Skeletal muscle tissue (tissue), 4 donors: ENCODE results near the gene EHMT1. TPM values are rescaled to one million over a fixed set of nuclear protein-coding genes. Genes with fewer than 3 reads are reported as not detected.

Experiments used
- H3K27ac ChIP-seq: one replicate; pipeline ENCODE4 v1.7.0; 2013; ENCODE audit warnings: mild to moderate bottlenecking, low read depth, low read length, inconsistent platforms
- H3K27me3 ChIP-seq, 3 donors: one replicate each; pipeline ENCODE4 v1.7.0; 2013; ENCODE audit warnings: low read length in 3 of 3; ENCODE audit not compliant: control insufficient read depth in 3 of 3, insufficient read depth in 3 of 3
- H3K36me3 ChIP-seq, 3 donors: one replicate each; pipeline ENCODE4 v1.7.0; 2013; ENCODE audit warnings: low read length in 3 of 3; ENCODE audit not compliant: control insufficient read depth in 3 of 3, insufficient read depth in 3 of 3
- H3K4me1 ChIP-seq, 3 donors: one replicate each; pipeline ENCODE4 v1.7.0; 2013; ENCODE audit warnings: low read length in 3 of 3, mild to moderate bottlenecking in 3 of 3; ENCODE audit not compliant: control insufficient read depth in 3 of 3, insufficient read depth in 3 of 3
- H3K4me3 ChIP-seq, 3 donors: one replicate each; pipeline ENCODE4 v1.7.0; 2013; ENCODE audit warnings: low read length in 3 of 3
- H3K9ac ChIP-seq, 3 donors: one replicate each; pipeline ENCODE4 v1.7.0; 2013; ENCODE audit warnings: low read length in 3 of 3, mild to moderate bottlenecking in 3 of 3, moderate library complexity in 2 of 3, low read depth in 1 of 3
- H3K9me3 ChIP-seq, 3 donors: one replicate each; pipeline ENCODE4 v1.7.0; 2013; ENCODE audit warnings: low read length in 3 of 3; ENCODE audit not compliant: control insufficient read depth in 3 of 3
- total RNA-seq: library from RNA; depleted of rRNA; stranded (reverse); fragments of >200 nt; gene quantifications from one replicate; pipeline ENCODE4 v1.2.3, GENCODE V29; 2014
- donor health status: Osteomylitis.

Gene EHMT1
- total RNA-seq, 1 donor from 2014 or later: 43.3 TPM

- no peak overlapping the region for H3K4me3 ChIP-seq
- H3K9ac ChIP-seq: no peak overlapping the region
- H3K36me3 ChIP-seq: peaks cover 21 to 36% (median 34%) of the 10 kb centered on the region in 3 donors
- H3K27me3 ChIP-seq: no peaks in the 10 kb centered on the region
- H3K9me3 ChIP-seq: peaks cover 0 to 4% (median 0%) of the 10 kb centered on the region in 3 donors
- peaks cover 4 to 21% (median 14%) of the 10 kb centered on the region in 3 donors for H3K4me1 ChIP-seq
- H3K27ac ChIP-seq: peak overlapping the region; percentile 64
Measured at GRCh38 chr9:137757613-137758029, 138.8 kb downstream of the EHMT1 start.

GRCh38 chr9:137758067-137758466 lies 139.3 kb downstream of the EHMT1 start:
- Histone ChIP-seq H3K36me3 (peaks cover 24 to 37% (median 35%) of the 10 kb centered on the region in 3 donors), H3K4me1 (peaks cover 4 to 21% (median 14%) of the 10 kb centered on the region in 3 donors), H3K9ac (no peak overlapping the region), H3K4me3 (no peak overlapping the region), H3K27me3 (no peaks in the 10 kb centered on the region), H3K9me3 (peaks cover 0 to 4% (median 0%) of the 10 kb centered on the region in 3 donors), H3K27ac (no peak overlapping the region)

GRCh38 chr9:137759117-137759516 lies 140.3 kb downstream of the EHMT1 start:
- Histone ChIP-seq H3K27ac (no peak overlapping the region), H3K4me3 (no peak overlapping the region), H3K4me1 (peaks cover 4 to 21% (median 14%) of the 10 kb centered on the region in 3 donors), H3K9me3 (peaks cover 0 to 4% (median 0%) of the 10 kb centered on the region in 3 donors), H3K36me3 (peaks cover 35 to 48% (median 45%) of the 10 kb centered on the region in 3 donors), H3K9ac (no peak overlapping the region), H3K27me3 (no peaks in the 10 kb centered on the region)

GRCh38 chr9:137759649-137760321 lies 141.0 kb downstream of the EHMT1 start:
- Histone ChIP-seq H3K4me1 (peaks cover 4 to 21% (median 14%) of the 10 kb centered on the region in 3 donors), H3K27ac (peak overlapping the region; percentile 54), H3K36me3 (peaks cover 37 to 51% (median 43%) of the 10 kb centered on the region in 3 donors), H3K27me3 (no peaks in the 10 kb centered on the region), H3K4me3 (no peak overlapping the region), H3K9ac (no peak overlapping the region), H3K9me3 (peaks cover 0 to 4% (median 0%) of the 10 kb centered on the region in 3 donors)

DNA sequence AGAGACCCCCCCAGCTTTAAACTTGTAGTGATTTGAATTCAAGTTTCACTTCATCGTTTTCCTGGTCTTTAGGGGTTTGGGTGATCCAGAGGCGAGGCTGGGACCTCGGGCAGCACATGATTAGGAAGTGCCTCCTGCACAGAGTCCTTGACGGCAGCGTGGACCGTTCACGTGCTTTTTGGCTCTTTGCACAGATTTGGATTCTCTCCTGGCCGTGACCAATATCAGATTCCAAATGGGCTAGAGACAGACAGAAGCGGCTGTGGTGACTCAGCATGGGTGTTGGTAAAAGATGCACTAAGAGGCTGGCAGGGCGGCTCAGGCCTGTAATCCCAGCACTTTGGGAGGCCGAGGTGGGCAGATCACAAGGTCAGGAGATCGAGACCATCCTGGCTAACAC lies 141.6 kb downstream of the EHMT1 start:
- H3K36me3 ChIP-seq: peaks cover 31 to 48% (median 40%) of the 10 kb centered on the region in 3 donors
- peaks cover 0 to 2% (median 0%) of the 10 kb centered on the region in 3 donors for H3K9me3 ChIP-seq
- H3K4me1 ChIP-seq: peaks cover 4 to 21% (median 14%) of the 10 kb centered on the region in 3 donors
- peak overlapping the region; percentile 54 for H3K27ac ChIP-seq
- no peak overlapping the region for H3K4me3 ChIP-seq
- no peaks in the 10 kb centered on the region for H3K27me3 ChIP-seq
- no peak overlapping the region for H3K9ac ChIP-seq

- H3K36me3 ChIP-seq: peaks cover 31 to 45% (median 40%) of the 10 kb centered on the region in 3 donors
- H3K4me3 ChIP-seq: no peak overlapping the region
- H3K27ac ChIP-seq: peak overlapping the region; percentile 54
- no peaks in the 10 kb centered on the region for H3K9me3 ChIP-seq
- H3K9ac ChIP-seq: no peak overlapping the region
- no peaks in the 10 kb centered on the region for H3K27me3 ChIP-seq
- peaks cover 4 to 21% (median 14%) of the 10 kb centered on the region in 3 donors for H3K4me1 ChIP-seq
Measured at GRCh38 chr9:137761032-137761431, 142.2 kb downstream of the EHMT1 start.

- Histone ChIP-seq H3K4me1 (peaks cover 4 to 21% (median 14%) of the 10 kb centered on the region in 3 donors), H3K36me3 (peaks cover 34 to 48% (median 40%) of the 10 kb centered on the region in 3 donors), H3K9ac (no peak overlapping the region), H3K9me3 (no peaks in the 10 kb centered on the region), H3K27ac (no peak overlapping the region), H3K4me3 (no peak overlapping the region), H3K27me3 (no peaks in the 10 kb centered on the region)
Measured at GRCh38 chr9:137761793-137762192, 143.0 kb downstream of the EHMT1 start.

GRCh38 chr9:137762414-137763061 lies 143.7 kb downstream of the EHMT1 start:
- Histone ChIP-seq H3K9me3 (no peaks in the 10 kb centered on the region), H3K27me3 (no peaks in the 10 kb centered on the region), H3K9ac (no peak overlapping the region), H3K27ac (no peak overlapping the region), H3K4me3 (no peak overlapping the region), H3K36me3 (peaks cover 38 to 52% (median 41%) of the 10 kb centered on the region in 3 donors), H3K4me1 (peaks cover 0 to 15% (median 9%) of the 10 kb centered on the region in 3 donors)

DNA sequence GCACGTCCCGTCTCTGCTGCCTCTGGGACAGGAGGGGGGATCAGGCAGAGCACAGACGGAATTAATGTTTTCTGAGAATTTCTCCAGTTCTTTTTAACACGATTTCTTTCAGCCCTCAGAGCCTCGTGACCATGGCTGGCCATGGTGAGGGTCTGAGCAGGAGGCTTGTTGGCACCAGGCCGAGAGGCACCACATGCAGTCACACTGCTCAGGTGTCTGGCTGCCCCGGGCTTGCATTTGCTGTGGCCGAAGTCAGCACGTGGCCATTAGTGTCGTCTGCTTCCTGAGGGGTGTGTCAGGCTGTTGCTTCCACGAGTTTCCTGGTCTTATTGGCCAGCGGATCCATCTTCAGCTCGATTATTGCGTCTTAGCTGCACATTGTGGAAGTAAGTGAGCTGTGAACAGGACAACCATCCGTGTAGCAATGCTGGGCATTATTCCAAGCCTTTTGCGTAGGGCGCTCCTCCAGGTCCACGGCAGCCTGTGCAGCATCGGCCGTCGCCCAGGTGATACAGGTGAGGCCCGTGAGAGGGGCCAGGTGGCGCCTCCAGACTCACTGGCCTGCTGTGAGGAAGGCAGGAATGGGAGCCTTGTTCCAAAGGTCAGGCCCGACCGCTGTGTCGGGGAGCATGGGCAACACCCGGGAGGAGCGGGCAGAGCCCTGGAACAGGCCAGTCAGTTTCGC lies 144.6 kb downstream of the EHMT1 start:
- no peak overlapping the region for H3K27ac ChIP-seq
- peaks cover 32 to 46% (median 37%) of the 10 kb centered on the region in 3 donors for H3K36me3 ChIP-seq
- H3K9me3 ChIP-seq: no peaks in the 10 kb centered on the region
- no peak overlapping the region for H3K9ac ChIP-seq
- peaks cover 0 to 9% (median 8%) of the 10 kb centered on the region in 3 donors for H3K4me1 ChIP-seq
- H3K27me3 ChIP-seq: no peaks in the 10 kb centered on the region
- no peak overlapping the region for H3K4me3 ChIP-seq
